ENCODE results near the gene TFCP2.

TFCP2 gene

GRCh38 chr12:51160814-51161459 is 12.0 kb downstream of the TFCP2 start:
- DNase-seq (ENCODE audit: low read depth in 2 of 2, low spot score in 1 of 2): peak in 1 of 2 donors; percentile 1

- no peak for DNase-seq (ENCODE audit: low read depth in 2 of 2, low spot score in 1 of 2)
Measured at GRCh38 chr12:51156245-51156765, 16.6 kb downstream of the TFCP2 start.

- no peak for DNase-seq (ENCODE audit: low read depth in 2 of 2, low spot score in 1 of 2)
Measured at GRCh38 chr12:51152953-51153352, 20.0 kb downstream of the TFCP2 start.

GRCh38 chr12:51150777-51151176 is 22.2 kb downstream of the TFCP2 start:
- no peak for DNase-seq (ENCODE audit: low read depth in 2 of 2, low spot score in 1 of 2)

- DNase-seq (ENCODE audit: low read depth in 2 of 2, low spot score in 1 of 2): no peak
Measured at GRCh38 chr12:51147309-51147708, 25.6 kb downstream of the TFCP2 start.

- no peak for DNase-seq (ENCODE audit: low read depth in 2 of 2, low spot score in 1 of 2)
Measured at GRCh38 chr12:51139292-51139844, 33.6 kb downstream of the TFCP2 start.

GRCh38 chr12:51132693-51133092 is 40.2 kb downstream of the TFCP2 start:
- no peak for DNase-seq (ENCODE audit: low read depth in 2 of 2, low spot score in 1 of 2)

GRCh38 chr12:51131745-51132521 is 41.0 kb downstream of the TFCP2 start:
- no peak for DNase-seq (ENCODE audit: low read depth in 2 of 2, low spot score in 1 of 2)

- no peak for DNase-seq (ENCODE audit: low read depth in 2 of 2, low spot score in 1 of 2)
Measured at GRCh38 chr12:51128919-51129318, 44.0 kb downstream of the TFCP2 start.

- DNase-seq (ENCODE audit: low read depth in 2 of 2, low spot score in 1 of 2): no peak
Measured at GRCh38 chr12:51127050-51127729, 45.7 kb downstream of the TFCP2 start.

- DNase-seq (ENCODE audit: low read depth in 2 of 2, low spot score in 1 of 2): no peak
Measured at GRCh38 chr12:51126297-51126696, 46.6 kb downstream of the TFCP2 start.

- DNase-seq (ENCODE audit: low read depth in 2 of 2, low spot score in 1 of 2): no peak
Measured at GRCh38 chr12:51124504-51124903, 48.4 kb downstream of the TFCP2 start.

GRCh38 chr12:51122844-51123243 is 50.1 kb downstream of the TFCP2 start:
- no peak for DNase-seq (ENCODE audit: low read depth in 2 of 2, low spot score in 1 of 2)

- no peak for DNase-seq (ENCODE audit: low read depth in 2 of 2, low spot score in 1 of 2)
Measured at GRCh38 chr12:51118706-51119105, 54.2 kb downstream of the TFCP2 start.

GRCh38 chr12:51115533-51115932 is 57.4 kb downstream of the TFCP2 start:
- DNase-seq (ENCODE audit: low read depth in 2 of 2, low spot score in 1 of 2): no peak

GRCh38 chr12:51108136-51108535 is 64.8 kb downstream of the TFCP2 start:
- DNase-seq (ENCODE audit: low read depth in 2 of 2, low spot score in 1 of 2): no peak

- DNase-seq (ENCODE audit: low read depth in 2 of 2, low spot score in 1 of 2): no peak
Measured at GRCh38 chr12:51103977-51104376, 69.0 kb downstream of the TFCP2 start.

- no peak for DNase-seq (ENCODE audit: low read depth in 2 of 2, low spot score in 1 of 2)
Measured at GRCh38 chr12:51098611-51099010, 74.3 kb downstream of the TFCP2 start.

- DNase-seq (ENCODE audit: low read depth in 2 of 2, low spot score in 1 of 2): no peak
Measured at GRCh38 chr12:51090705-51091229, 82.2 kb downstream of the TFCP2 start.

GRCh38 chr12:51087818-51088217 is 85.1 kb downstream of the TFCP2 start:
- no peak for DNase-seq (ENCODE audit: low read depth in 2 of 2, low spot score in 1 of 2)

- no peak for DNase-seq (ENCODE audit: low read depth in 2 of 2, low spot score in 1 of 2)
Measured at GRCh38 chr12:51086933-51087332, 86.0 kb downstream of the TFCP2 start.
